Activated CD8-positive, alpha-beta T cell treated with anti-CD3 and anti-CD28 coated beads for 36 hours (primary cell): Measurements from ENCODE around the gene TMPRSS11A. TPM values are rescaled to one million over a fixed set of nuclear protein-coding genes. Genes with fewer than 3 reads are reported as not detected.

Source experiments
- ATAC-seq: fragments of 200-7000 bp; cut with Tn5 transposase; one replicate; pipeline ENCODE4 v1.10.0; 2021; ENCODE audit warnings: mild to moderate bottlenecking, moderate library complexity
- CTCF ChIA-PET: fragments of 350-600 bp; sonication (Branson Sonifier 250); formaldehyde crosslinking; loops from one replicate; lab custom pipeline; 2021; ENCODE audit warnings: antibody characterized with exemption; lab: Charles Lee
- POLR2A ChIA-PET: fragments of 350-600 bp; sonication (Branson Sonifier 250); formaldehyde crosslinking; loops from one replicate; lab custom pipeline; 2021; ENCODE audit warnings: antibody characterized with exemption; lab: Charles Lee
- DNase-seq: peaks from one replicate; pipeline ENCODE4 v3.0.0-alpha.2; 2020
- H3K27ac Mint-ChIP-seq: one replicate; pipeline ENCODE4 v1.8.0; 2021; ENCODE audit warnings: mild to moderate bottlenecking, mixed read lengths
- H3K27me3 Mint-ChIP-seq: one replicate; pipeline ENCODE4 v1.8.0; 2021; ENCODE audit warnings: mixed read lengths
- H3K36me3 Mint-ChIP-seq: one replicate; pipeline ENCODE4 v1.8.0; 2021; ENCODE audit warnings: low read depth, mixed read lengths
- H3K4me1 Mint-ChIP-seq: one replicate; pipeline ENCODE4 v1.8.0; 2021; ENCODE audit warnings: low read depth, mixed read lengths
- H3K4me3 Mint-ChIP-seq: one replicate; pipeline ENCODE4 v1.8.0; 2021; ENCODE audit warnings: mild to moderate bottlenecking, moderate library complexity, mixed read lengths
- H3K9me3 Mint-ChIP-seq: one replicate; pipeline ENCODE4 v1.8.0; 2021; ENCODE audit warnings: mixed read lengths
- intact Hi-C: fragments of 100-400 bp; cut with micrococcal nuclease; formaldehyde crosslinking; loops from one replicate; pipeline ENCODE4 v1.10.0; 2022
- total RNA-seq, 2 experiments: library from RNA; stranded (reverse); gene quantifications; one replicate each; pipeline ENCODE4 v1.2.3, GENCODE V29; 2021
- TF ChIP-seq, protein P1 (sequence below): fragments of 200-600 bp; IDR thresholded peaks from one replicate; pipeline ENCODE4 v1.8.0; 2022; ENCODE audit warnings: antibody characterized with exemption, mild to moderate bottlenecking

The TMPRSS11A gene
- total RNA-seq, 2 experiments from 2014 or later: not detected

DNA sequence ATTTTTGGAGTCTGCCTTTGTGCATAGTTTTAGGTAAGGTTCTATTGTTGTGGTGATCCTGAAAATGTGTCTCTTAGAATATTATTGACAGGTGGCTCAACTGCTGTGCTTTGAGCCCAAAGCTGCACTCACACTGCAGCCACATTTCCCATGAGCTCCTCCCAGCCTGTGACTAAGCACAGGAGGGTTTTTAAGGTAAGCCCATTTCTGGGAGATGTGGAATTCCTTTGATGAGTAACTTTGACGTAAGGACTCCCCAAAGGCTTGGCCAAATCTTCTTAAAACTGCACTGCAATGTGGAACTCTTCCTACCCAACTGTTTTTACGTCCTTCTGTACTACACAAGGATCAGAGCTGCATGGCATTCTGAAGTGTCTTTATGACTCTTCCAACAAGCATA, 20.0 kb upstream of the TMPRSS11A start:
- no peak for ATAC-seq
- POLR2A ChIA-PET: no interaction called here
- H3K27me3 Mint-ChIP-seq: peaks cover 6% of the 10 kb centered on the region
- H3K4me3 Mint-ChIP-seq: no peak overlapping the region
- H3K9me3 Mint-ChIP-seq: no peaks in the 10 kb centered on the region
- CTCF ChIA-PET: no interaction called here
- TF ChIP-seq, protein P1, sequence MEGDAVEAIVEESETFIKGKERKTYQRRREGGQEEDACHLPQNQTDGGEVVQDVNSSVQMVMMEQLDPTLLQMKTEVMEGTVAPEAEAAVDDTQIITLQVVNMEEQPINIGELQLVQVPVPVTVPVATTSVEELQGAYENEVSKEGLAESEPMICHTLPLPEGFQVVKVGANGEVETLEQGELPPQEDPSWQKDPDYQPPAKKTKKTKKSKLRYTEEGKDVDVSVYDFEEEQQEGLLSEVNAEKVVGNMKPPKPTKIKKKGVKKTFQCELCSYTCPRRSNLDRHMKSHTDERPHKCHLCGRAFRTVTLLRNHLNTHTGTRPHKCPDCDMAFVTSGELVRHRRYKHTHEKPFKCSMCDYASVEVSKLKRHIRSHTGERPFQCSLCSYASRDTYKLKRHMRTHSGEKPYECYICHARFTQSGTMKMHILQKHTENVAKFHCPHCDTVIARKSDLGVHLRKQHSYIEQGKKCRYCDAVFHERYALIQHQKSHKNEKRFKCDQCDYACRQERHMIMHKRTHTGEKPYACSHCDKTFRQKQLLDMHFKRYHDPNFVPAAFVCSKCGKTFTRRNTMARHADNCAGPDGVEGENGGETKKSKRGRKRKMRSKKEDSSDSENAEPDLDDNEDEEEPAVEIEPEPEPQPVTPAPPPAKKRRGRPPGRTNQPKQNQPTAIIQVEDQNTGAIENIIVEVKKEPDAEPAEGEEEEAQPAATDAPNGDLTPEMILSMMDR: no peak
- no peaks in the 10 kb centered on the region for H3K4me1 Mint-ChIP-seq
- H3K27ac Mint-ChIP-seq: no peak overlapping the region
- intact Hi-C loops: no loop called here
- no peaks in the 10 kb centered on the region for H3K36me3 Mint-ChIP-seq
- no peak for DNase-seq

DNA sequence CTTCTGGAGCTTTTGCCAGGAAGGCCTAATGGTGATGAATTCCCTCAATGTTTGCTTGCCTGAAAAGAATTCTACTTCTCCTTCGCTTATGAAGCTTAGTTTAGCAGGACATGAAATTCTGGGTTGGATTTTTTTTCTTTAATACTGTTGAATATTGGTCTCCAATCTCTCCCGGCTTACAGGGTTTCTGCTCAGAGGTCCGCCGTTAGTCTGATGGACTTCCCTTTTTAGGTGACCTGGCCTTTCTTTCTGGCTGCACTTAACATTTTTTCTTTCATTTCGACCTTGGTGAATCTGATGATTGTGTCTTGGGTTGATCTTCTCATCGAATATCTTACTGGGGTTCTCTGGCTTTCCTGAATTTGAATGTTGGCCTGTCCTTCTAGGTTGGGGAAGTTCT, 17.2 kb upstream of the TMPRSS11A start:
- intact Hi-C loops: no loop called here
- peaks cover 8% of the 10 kb centered on the region for H3K9me3 Mint-ChIP-seq
- H3K27ac Mint-ChIP-seq: no peak overlapping the region
- H3K27me3 Mint-ChIP-seq: peaks cover 6% of the 10 kb centered on the region
- ATAC-seq (no peak), DNase-seq (no peak)
- TF ChIP-seq, protein P1: no peak
- no peaks in the 10 kb centered on the region for H3K4me1 Mint-ChIP-seq
- no peaks in the 10 kb centered on the region for H3K36me3 Mint-ChIP-seq
- no peak overlapping the region for H3K4me3 Mint-ChIP-seq
- CTCF ChIA-PET: no interaction called here
- POLR2A ChIA-PET: no interaction called here

DNA sequence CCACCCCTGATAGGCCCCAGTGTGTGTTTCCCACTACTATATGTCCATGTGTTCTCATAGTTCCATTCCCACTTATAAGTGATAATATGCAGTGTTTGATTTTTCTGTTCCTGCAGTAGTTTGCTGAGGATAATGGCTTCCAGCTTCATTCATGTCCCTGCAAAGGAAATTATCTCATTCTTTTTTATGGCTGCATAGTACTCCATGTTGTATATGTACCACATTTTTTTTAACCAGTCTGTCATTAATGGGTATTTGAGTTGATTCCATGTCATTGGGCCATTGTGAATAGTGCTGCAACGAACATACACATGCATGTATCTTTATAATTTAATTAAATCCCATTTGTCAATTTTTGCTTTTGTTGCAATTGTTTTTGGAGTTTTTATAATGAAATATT, 10.3 kb upstream of the TMPRSS11A start:
- no peaks in the 10 kb centered on the region for H3K4me1 Mint-ChIP-seq
- H3K27me3 Mint-ChIP-seq: no peaks in the 10 kb centered on the region
- no peak overlapping the region for H3K27ac Mint-ChIP-seq
- H3K9me3 Mint-ChIP-seq: peaks cover 18% of the 10 kb centered on the region
- DNase-seq: no peak
- intact Hi-C loops: no loop called here
- TF ChIP-seq, protein P1: no peak
- CTCF ChIA-PET: no interaction called here
- H3K36me3 Mint-ChIP-seq: peaks cover 2% of the 10 kb centered on the region
- POLR2A ChIA-PET: no interaction called here
- no peak overlapping the region for H3K4me3 Mint-ChIP-seq
- no peak for ATAC-seq

DNA sequence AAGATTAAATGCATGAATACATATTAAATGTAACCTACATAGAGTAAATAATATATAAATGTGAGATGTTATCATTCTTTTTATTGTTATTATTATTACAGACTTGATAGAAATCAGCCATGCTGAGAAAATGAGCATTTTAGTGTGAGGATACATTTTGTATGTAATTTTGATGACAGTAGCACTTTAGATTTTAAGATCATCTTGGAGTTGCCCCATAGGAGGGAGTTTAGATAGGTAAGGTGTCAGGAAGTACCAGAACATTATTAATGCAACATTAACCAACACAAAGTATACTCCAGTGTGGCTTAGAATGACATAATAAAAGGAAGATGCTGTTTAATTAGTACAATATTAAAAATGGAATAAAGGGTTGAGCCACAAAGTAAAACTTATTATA, 8.4 kb downstream of the TMPRSS11A start:
- POLR2A ChIA-PET: no interaction called here
- Mint-ChIP-seq H3K27ac (no peak overlapping the region), H3K27me3 (no peaks in the 10 kb centered on the region)

DNA sequence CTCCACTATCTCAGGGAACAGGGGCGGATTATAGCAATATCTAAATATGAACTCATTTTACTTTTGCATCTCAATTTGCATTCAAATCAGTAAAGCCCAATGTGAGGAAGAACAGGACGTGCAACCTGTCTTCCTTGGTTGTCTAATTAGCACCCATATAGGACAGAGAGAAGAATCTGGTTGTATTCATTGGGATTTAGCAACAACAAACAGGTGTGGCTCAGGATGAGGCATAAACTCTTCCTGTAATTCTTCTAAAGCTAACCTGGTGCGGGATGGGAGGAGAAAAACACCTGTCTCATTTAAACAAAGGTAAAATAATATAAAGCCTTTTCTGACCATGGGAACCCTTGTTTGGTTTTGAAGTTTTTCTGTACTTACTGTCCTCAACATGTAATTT, 22.2 kb downstream of the TMPRSS11A start:
- POLR2A ChIA-PET: no interaction called here
- Mint-ChIP-seq H3K9me3 (peaks cover 3% of the 10 kb centered on the region), H3K4me1 (no peaks in the 10 kb centered on the region), H3K36me3 (no peaks in the 10 kb centered on the region), H3K4me3 (no peak overlapping the region), H3K27me3 (no peaks in the 10 kb centered on the region), H3K27ac (no peak overlapping the region)
- ATAC-seq (no peak), DNase-seq (no peak)
- CTCF ChIA-PET: no interaction called here
- intact Hi-C loops: no loop called here
- TF ChIP-seq, protein P1: no peak

More for the DNA sequence above, 8.4 kb downstream of the TMPRSS11A start:
- ATAC-seq: no peak
- Mint-ChIP-seq H3K36me3 (no peaks in the 10 kb centered on the region), H3K4me3 (no peak overlapping the region), H3K9me3 (peaks cover under 1% of the 10 kb centered on the region), H3K4me1 (no peaks in the 10 kb centered on the region)
- CTCF ChIA-PET: no interaction called here
- TF ChIP-seq, protein P1: no peak
- intact Hi-C loops: no loop called here
- no peak for DNase-seq
